RWPE2 (cell line): ENCODE measurements around the gene ITK.
"Not testable (repeated sequence)": the region's sequence is repeated elsewhere in the genome, so short reads cannot be mapped to it uniquely, and the experiment has no call there.

Experiments
- ATAC-seq: fragments of 200-7000 bp; cut with Tn5 transposase; 3 replicates; pipeline ENCODE4 v1.9.1; 2021; ENCODE audit warnings: low read depth
- DNase-seq: peaks from one replicate; pipeline ENCODE4 v3.0.0-alpha.2; 2020; ENCODE audit warnings: low spot score
- H3K27ac ChIP-seq: fragments of 450-650 bp; 2 replicates; pipeline ENCODE4 v1.5.1; 2017; ENCODE audit warnings: mild to moderate bottlenecking; ENCODE audit not compliant: poor library complexity, severe bottlenecking
- H3K27me3 ChIP-seq: fragments of 250-450 bp; sonication (Bioruptor Pico); 2 replicates; pipeline ENCODE4 v1.5.1; 2021; ENCODE audit warnings: mild to moderate bottlenecking, moderate library complexity; ENCODE audit not compliant: insufficient read depth, poor library complexity, severe bottlenecking
- H3K36me3 ChIP-seq: fragments of 250-450 bp; sonication (Bioruptor Pico); 2 replicates; pipeline ENCODE4 v1.5.1; 2020; ENCODE audit warnings: low read depth, mild to moderate bottlenecking, moderate library complexity
- H3K4me1 ChIP-seq: fragments of 250-450 bp; sonication (Bioruptor Pico); 2 replicates; pipeline ENCODE4 v1.5.1; 2021; ENCODE audit warnings: mild to moderate bottlenecking, moderate library complexity; ENCODE audit not compliant: insufficient read depth, poor library complexity, severe bottlenecking
- H3K4me3 ChIP-seq: fragments of 250-450 bp; sonication (Bioruptor Pico); 2 replicates; pipeline ENCODE4 v1.5.1; 2021; ENCODE audit warnings: mild to moderate bottlenecking, moderate library complexity; ENCODE audit not compliant: severe bottlenecking
- H3K9me3 ChIP-seq: fragments of 250-450 bp; sonication (Bioruptor Pico); 2 replicates; pipeline ENCODE4 v1.5.1; 2021; ENCODE audit warnings: mild to moderate bottlenecking, moderate library complexity; ENCODE audit not compliant: severe bottlenecking
- TF ChIP-seq, protein P1 (sequence below): fragments of 450-650 bp; IDR thresholded peaks from one replicate; pipeline ENCODE4 v1.5.1; 2017; ENCODE audit warnings: mild to moderate bottlenecking, moderate library complexity; ENCODE audit not compliant: poor library complexity, severe bottlenecking

Gene ITK

DNA sequence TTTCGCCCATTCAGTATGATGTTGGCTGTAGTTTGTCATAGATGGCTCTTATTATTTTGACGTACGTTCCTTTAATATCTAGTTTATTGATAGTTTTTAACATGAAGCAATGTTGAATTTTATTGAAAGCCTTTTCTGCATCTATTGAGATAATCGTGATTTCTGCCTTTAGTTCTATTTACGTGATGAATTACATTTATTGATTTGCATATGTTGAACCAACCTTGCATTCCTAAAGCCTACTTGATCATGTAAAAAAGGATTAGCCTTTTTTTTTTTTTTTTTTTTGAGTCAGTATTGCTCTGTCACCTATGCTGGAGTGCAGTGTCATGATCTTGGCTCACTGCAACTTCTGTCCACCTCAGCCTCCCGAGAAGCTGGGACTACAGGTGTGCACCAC lies 25.1 kb downstream of the ITK start:
- Histone ChIP-seq H3K4me3 (no peak overlapping the region), H3K27me3 (no peaks in the 10 kb centered on the region), H3K4me1 (no peaks in the 10 kb centered on the region), H3K36me3 (no peaks in the 10 kb centered on the region), H3K9me3 (no peaks in the 10 kb centered on the region), H3K27ac (no peak overlapping the region)
- ATAC-seq: no peak
- DNase-seq: no peak
- TF ChIP-seq, protein P1, sequence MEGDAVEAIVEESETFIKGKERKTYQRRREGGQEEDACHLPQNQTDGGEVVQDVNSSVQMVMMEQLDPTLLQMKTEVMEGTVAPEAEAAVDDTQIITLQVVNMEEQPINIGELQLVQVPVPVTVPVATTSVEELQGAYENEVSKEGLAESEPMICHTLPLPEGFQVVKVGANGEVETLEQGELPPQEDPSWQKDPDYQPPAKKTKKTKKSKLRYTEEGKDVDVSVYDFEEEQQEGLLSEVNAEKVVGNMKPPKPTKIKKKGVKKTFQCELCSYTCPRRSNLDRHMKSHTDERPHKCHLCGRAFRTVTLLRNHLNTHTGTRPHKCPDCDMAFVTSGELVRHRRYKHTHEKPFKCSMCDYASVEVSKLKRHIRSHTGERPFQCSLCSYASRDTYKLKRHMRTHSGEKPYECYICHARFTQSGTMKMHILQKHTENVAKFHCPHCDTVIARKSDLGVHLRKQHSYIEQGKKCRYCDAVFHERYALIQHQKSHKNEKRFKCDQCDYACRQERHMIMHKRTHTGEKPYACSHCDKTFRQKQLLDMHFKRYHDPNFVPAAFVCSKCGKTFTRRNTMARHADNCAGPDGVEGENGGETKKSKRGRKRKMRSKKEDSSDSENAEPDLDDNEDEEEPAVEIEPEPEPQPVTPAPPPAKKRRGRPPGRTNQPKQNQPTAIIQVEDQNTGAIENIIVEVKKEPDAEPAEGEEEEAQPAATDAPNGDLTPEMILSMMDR: no peak

DNA sequence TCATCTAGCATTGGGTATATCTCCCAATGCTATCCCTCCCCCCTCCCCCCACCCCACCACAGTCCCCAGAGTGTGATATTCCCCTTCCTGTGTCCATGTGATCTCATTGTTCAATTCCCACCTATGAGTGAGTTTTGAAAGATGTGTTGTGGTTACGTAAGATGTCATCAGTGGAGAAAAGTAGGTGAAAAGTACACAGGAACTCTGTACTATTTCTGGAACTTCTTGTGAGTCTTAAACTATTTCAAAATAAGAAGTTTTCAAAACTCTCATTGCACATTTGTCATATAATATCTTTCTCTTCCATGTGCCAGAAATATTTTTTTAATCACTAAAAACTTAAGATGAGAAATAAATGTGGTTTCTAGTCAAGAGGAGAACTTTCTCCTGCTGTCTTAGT lies 30.0 kb downstream of the ITK start:
- not testable (repeated sequence) for ATAC-seq, H3K4me3 ChIP-seq, H3K9me3 ChIP-seq, H3K27ac ChIP-seq, H3K4me1 ChIP-seq, DNase-seq, H3K36me3 ChIP-seq, H3K27me3 ChIP-seq

DNA sequence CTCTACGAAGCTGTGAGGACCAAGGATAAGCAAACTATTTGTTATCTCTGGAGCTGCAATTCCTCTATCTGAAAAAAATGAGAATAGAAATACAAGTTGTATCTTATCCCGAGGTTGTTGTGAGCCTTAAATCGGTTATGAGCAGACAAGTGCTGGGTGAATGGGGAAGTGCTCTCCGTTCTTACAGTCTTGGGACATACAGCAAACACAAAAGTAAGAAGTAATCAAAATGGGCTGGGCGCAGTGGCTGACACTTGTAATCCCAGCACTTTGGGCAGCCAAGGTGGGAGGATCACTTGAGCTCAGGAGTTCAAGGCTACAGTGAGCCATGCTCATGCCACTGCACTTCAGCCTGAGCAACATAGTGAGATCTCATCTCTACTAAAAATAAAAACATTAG lies 31.7 kb downstream of the ITK start:
- Histone ChIP-seq H3K36me3 (no peaks in the 10 kb centered on the region), H3K4me3 (no peak overlapping the region), H3K4me1 (no peaks in the 10 kb centered on the region), H3K9me3 (no peaks in the 10 kb centered on the region), H3K27ac (no peak overlapping the region), H3K27me3 (no peaks in the 10 kb centered on the region)
- TF ChIP-seq, protein P1: no peak
- DNase-seq: no peak
- ATAC-seq: no peak

DNA sequence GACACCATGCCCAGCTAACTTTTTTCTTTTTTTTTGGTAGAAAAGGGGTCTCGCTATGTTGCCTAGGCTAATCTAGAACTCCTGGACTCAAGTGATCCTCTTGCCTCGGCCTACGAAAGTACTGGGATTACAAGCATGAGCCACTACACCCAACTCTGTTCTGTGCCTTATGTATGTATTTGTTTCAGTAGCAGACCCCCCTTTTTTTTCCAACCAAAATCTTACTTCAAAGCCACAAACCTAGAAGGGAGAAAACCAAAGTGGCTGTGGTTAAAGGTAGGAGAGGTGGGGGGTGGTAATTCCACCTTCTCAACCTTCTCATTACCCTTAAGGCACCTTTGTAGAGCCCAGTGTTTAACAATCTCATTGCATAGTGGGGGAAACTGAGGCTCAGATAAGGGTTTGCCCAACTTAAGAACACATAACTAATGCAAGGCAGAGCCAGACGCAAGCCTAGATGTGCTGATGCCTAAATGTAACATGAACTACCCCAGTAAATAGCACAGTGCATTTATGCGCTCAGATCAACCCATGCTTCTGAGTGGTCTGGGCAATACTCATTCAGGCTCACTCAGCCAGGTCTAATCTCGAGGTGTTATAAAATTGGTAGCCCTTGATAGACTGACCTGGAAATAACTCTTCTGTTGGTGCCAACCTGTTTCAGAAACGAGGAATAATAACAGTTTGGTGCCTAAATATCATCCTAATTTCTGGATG lies 33.0 kb downstream of the ITK start:
- no peaks in the 10 kb centered on the region for H3K4me1 ChIP-seq
- no peaks in the 10 kb centered on the region for H3K27me3 ChIP-seq
- H3K27ac ChIP-seq: no peak overlapping the region
- no peak overlapping the region for H3K4me3 ChIP-seq
- H3K36me3 ChIP-seq: no peaks in the 10 kb centered on the region
- H3K9me3 ChIP-seq: no peaks in the 10 kb centered on the region
- TF ChIP-seq, protein P1: no peak
- ATAC-seq: no peak
- no peak for DNase-seq

DNA sequence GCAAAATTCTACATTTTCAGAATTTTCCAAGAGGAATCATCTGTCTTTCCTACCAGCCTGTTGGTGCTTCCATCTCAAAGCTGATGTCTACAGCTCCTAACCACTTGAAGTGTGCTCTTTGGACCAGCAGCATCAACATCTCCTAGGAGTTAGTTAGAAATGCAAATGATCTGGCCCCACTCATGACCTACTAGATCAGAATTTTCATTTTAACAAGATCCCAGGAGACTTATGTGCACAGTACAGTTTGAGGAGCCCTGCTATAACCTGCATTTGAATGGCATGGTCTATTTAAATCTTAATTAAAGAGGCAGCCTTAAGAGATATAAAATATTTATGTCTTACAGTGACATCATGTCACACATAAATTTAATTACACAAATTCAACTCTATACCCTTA lies 33.8 kb downstream of the ITK start:
- no peak overlapping the region for H3K4me3 ChIP-seq
- H3K36me3 ChIP-seq: no peaks in the 10 kb centered on the region
- no peak overlapping the region for H3K27ac ChIP-seq

More for the DNA sequence above, 33.8 kb downstream of the ITK start:
- DNase-seq (no peak), ATAC-seq (no peak)
- TF ChIP-seq, protein P1: no peak
- no peaks in the 10 kb centered on the region for H3K4me1 ChIP-seq
- no peaks in the 10 kb centered on the region for H3K27me3 ChIP-seq
- H3K9me3 ChIP-seq: no peaks in the 10 kb centered on the region
